ENCODE results near the gene TRIM56. TPM values are rescaled to one million over a fixed set of nuclear protein-coding genes. Genes with fewer than 3 reads are reported as not detected.
"Not testable (repeated sequence)": the region's sequence is repeated elsewhere in the genome, so short reads cannot be mapped to it uniquely, and the experiment has no call there.

Gene TRIM56
- polyA plus RNA-seq, 1 experiment, result 3.2 TPM

DNA sequence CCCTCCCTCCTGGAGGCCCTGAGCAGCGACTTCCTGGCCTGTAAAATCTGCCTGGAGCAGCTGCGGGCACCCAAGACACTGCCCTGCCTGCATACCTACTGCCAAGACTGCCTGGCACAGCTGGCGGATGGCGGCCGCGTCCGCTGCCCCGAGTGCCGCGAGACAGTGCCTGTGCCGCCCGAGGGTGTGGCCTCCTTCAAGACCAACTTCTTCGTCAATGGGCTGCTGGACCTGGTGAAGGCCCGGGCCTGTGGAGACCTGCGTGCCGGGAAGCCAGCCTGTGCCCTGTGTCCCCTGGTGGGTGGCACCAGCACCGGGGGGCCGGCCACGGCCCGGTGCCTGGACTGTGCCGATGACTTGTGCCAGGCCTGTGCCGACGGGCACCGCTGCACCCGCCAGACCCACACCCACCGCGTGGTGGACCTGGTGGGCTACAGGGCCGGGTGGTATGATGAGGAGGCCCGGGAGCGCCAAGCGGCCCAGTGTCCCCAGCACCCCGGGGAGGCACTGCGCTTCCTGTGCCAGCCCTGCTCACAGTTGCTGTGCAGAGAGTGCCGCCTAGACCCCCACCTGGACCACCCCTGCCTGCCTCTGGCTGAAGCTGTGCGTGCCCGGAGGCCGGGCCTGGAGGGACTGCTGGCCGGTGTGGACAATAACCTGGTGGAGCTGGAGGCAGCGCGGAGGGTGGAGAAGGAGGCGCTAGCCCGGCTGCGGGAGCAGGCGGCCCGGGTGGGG lies 2.2 kb downstream of the TRIM56 start:
- ChIA-PET CTCF (interaction anchor here (0.5 to 2.7 kb wide), 5 partner anchors 8 to 87 kb away, joined by 3 to 9 read pairs (median 3); no protein-coding TSS in a partner anchor), POLR2A (interaction anchor here (0.6 kb wide), 1 partner anchor 34 kb away, joined by 5 read pairs; no protein-coding TSS in a partner anchor)
- Histone ChIP-seq H3K27me3 (ENCODE audit: control insufficient read depth, insufficient read depth, low read length) (no peaks in the 10 kb centered on the region), H3K36me3 (ENCODE audit: control insufficient read depth, insufficient read depth, low read length) (peaks cover 30% of the 10 kb centered on the region), H3K4me3 (ENCODE audit: low read depth, low read length) (no peak overlapping the region)
- TF ChIP-seq, protein P1, sequence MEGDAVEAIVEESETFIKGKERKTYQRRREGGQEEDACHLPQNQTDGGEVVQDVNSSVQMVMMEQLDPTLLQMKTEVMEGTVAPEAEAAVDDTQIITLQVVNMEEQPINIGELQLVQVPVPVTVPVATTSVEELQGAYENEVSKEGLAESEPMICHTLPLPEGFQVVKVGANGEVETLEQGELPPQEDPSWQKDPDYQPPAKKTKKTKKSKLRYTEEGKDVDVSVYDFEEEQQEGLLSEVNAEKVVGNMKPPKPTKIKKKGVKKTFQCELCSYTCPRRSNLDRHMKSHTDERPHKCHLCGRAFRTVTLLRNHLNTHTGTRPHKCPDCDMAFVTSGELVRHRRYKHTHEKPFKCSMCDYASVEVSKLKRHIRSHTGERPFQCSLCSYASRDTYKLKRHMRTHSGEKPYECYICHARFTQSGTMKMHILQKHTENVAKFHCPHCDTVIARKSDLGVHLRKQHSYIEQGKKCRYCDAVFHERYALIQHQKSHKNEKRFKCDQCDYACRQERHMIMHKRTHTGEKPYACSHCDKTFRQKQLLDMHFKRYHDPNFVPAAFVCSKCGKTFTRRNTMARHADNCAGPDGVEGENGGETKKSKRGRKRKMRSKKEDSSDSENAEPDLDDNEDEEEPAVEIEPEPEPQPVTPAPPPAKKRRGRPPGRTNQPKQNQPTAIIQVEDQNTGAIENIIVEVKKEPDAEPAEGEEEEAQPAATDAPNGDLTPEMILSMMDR (IDR thresholded peaks at IDR 0.05; ENCODE audit: insufficient read depth, low read depth, low read length), result no peak
- no peak for DNase-seq (ENCODE audit: low read depth)

DNA sequence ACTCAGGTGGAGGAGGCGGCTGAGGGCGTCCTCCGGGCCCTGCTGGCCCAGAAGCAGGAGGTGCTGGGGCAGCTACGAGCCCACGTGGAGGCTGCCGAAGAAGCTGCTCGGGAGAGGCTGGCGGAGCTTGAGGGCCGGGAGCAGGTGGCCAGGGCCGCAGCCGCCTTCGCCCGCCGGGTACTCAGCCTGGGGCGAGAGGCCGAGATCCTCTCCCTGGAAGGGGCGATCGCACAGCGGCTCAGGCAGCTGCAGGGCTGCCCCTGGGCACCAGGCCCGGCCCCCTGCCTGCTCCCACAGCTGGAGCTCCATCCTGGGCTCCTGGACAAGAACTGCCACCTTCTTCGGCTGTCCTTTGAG lies 2.8 kb downstream of the TRIM56 start:
- CTCF ChIA-PET, result interaction anchor here (1.8 kb wide), 1 partner anchor 11 kb away, joined by 7 read pairs; no protein-coding TSS in a partner anchor
- POLR2A ChIA-PET, result no interaction called here
- DNase-seq (ENCODE audit: low read depth), result no peak
- TF ChIP-seq, protein P1 (IDR thresholded peaks at IDR 0.05; ENCODE audit: insufficient read depth, low read depth, low read length), result no peak
- Histone ChIP-seq H3K27me3 (ENCODE audit: control insufficient read depth, insufficient read depth, low read length) (no peaks in the 10 kb centered on the region), H3K36me3 (ENCODE audit: control insufficient read depth, insufficient read depth, low read length) (peaks cover 30% of the 10 kb centered on the region), H3K4me3 (ENCODE audit: low read depth, low read length) (no peak overlapping the region)

DNA sequence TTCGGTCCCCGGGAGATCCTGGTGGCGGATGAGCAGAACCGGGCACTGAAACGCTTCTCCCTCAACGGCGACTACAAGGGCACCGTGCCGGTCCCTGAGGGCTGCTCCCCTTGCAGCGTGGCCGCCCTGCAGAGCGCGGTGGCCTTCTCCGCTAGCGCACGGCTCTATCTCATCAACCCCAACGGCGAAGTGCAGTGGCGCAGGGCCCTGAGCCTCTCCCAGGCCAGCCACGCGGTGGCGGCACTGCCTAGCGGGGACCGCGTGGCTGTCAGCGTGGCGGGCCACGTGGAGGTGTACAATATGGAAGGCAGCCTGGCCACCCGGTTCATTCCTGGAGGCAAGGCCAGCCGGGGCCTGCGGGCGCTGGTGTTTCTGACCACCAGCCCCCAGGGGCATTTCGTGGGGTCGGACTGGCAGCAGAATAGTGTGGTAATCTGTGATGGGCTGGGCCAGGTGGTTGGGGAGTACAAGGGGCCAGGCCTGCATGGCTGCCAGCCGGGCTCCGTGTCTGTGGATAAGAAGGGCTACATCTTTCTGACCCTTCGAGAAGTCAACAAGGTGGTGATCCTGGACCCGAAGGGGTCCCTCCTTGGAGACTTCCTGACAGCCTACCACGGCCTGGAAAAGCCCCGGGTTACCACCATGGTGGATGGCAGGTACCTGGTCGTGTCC lies 3.7 kb downstream of the TRIM56 start:
- H3K4me3 ChIP-seq (ENCODE audit: low read depth, low read length), result no peak overlapping the region
- no peaks in the 10 kb centered on the region for H3K27me3 ChIP-seq (ENCODE audit: control insufficient read depth, insufficient read depth, low read length)
- CTCF ChIA-PET, result no interaction called here
- H3K36me3 ChIP-seq (ENCODE audit: control insufficient read depth, insufficient read depth, low read length), result peaks cover 30% of the 10 kb centered on the region
- TF ChIP-seq, protein P1 (IDR thresholded peaks at IDR 0.05; ENCODE audit: insufficient read depth, low read depth, low read length), result no peak
- POLR2A ChIA-PET, result no interaction called here
- DNase-seq (ENCODE audit: low read depth), result no peak

DNA sequence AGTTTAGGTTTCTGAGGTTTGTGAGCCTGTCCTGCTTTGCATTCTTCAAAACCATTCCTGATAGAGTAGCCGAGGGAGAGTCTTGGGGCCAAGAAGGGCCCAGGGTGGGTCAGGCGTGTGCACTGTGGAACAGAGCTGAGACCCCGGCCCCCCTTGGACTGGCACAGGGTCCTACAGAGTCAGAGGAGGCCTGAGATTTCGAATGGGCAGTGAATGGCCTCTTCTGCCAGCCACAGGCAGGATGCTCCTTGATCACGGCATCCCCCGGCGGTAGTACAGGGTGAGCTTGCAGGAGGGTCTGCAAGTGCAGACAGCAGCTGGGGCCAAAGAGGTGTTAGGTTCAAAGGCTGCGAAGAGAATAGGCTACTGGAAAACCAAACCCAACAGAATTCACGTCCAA lies 4.6 kb downstream of the TRIM56 start:
- TF ChIP-seq, protein P1 (IDR thresholded peaks at IDR 0.05; ENCODE audit: insufficient read depth, low read depth, low read length), result no peak
- ChIA-PET CTCF (interaction anchor here (0.8 to 1.5 kb wide), 3 partner anchors 13 to 49 kb away, joined by 3 to 5 read pairs (median 3); no protein-coding TSS in a partner anchor), POLR2A (no interaction called here)
- Histone ChIP-seq H3K4me3 (ENCODE audit: low read depth, low read length) (no peak overlapping the region), H3K27me3 (ENCODE audit: control insufficient read depth, insufficient read depth, low read length) (no peaks in the 10 kb centered on the region), H3K36me3 (ENCODE audit: control insufficient read depth, insufficient read depth, low read length) (peaks cover 30% of the 10 kb centered on the region)
- no peak for DNase-seq (ENCODE audit: low read depth)

DNA sequence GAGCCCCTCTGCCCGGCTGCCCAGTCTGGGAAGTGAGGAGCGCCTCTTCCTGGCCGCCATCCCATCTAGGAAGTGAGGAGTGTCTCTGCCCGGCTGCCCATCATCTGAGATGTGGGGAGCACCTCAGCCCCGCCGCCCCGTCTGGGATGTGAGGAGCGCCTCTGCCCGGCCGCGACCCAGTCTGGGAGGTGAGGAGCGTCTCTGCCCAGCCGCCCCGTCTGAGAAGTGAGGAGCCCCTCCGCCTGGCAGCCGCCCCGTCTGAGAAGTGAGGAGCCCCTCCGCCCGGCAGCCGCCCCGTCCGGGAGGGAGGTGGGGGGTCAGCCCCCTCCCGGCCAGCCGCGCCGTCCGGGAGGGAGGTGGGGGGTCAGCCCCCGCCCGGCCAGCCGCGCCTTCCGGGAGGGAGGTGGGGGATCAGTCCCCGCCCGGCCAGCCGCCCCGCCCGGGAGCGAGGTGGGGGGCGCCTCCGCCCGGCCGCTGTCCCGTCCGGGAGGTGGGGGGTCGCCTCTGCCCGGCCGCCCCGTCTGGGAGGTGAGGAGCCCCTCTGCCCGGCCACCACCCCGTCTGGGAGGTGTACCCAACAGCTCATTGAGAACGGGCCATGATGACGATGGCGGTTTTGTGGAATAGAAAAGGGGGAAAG lies 7.1 kb downstream of the TRIM56 start:
- H3K27me3 ChIP-seq (ENCODE audit: control insufficient read depth, insufficient read depth, low read length); H3K4me3 ChIP-seq (ENCODE audit: low read depth, low read length); DNase-seq (ENCODE audit: low read depth); POLR2A ChIA-PET; CTCF ChIA-PET: not testable (repeated sequence)
- H3K36me3 ChIP-seq (ENCODE audit: control insufficient read depth, insufficient read depth, low read length), result peaks cover 24% of the 10 kb centered on the region

Measured in BJ (cell line).